Measurements from ENCODE around the gene GRAMD2A.
A peak's percentile ranks its signal among the peaks of the same experiment; 100 is the strongest.

GRAMD2A gene

GRCh38 chr15:72197460-72198355 lies at the start of gene GRAMD2A:
TSS of gene GRAMD2A (minus strand) at chr15:72197787.
- FAIRE-seq: no peak
- peak; percentile 62 for DNase-seq (ENCODE audit: extremely low spot score, insufficient read length, low read depth)

- no peak for DNase-seq (ENCODE audit: extremely low spot score, insufficient read length, low read depth)
- FAIRE-seq: no peak
These were observed 45.3 kb upstream of the GRAMD2A start for GRCh38 chr15:72242775-72243370.

- no peak for DNase-seq (ENCODE audit: extremely low spot score, insufficient read length, low read depth)
- FAIRE-seq: no peak
These were observed 42.1 kb upstream of the GRAMD2A start for GRCh38 chr15:72239652-72240051.

- DNase-seq (ENCODE audit: extremely low spot score, insufficient read length, low read depth): no peak
- FAIRE-seq: no peak
These were observed 41.0 kb upstream of the GRAMD2A start for GRCh38 chr15:72238586-72238985.

- no peak for DNase-seq (ENCODE audit: extremely low spot score, insufficient read length, low read depth)
These were observed 40.3 kb upstream of the GRAMD2A start for GRCh38 chr15:72237853-72238224.

GRCh38 chr15:72237029-72237852 lies 39.7 kb upstream of the GRAMD2A start:
- no peak for DNase-seq (ENCODE audit: extremely low spot score, insufficient read length, low read depth)

More at GRCh38 chr15:72237853-72238224, 40.3 kb upstream of the GRAMD2A start:
- no peak for FAIRE-seq

GRCh38 chr15:72236381-72237003 lies 38.9 kb upstream of the GRAMD2A start:
- FAIRE-seq (no peak), DNase-seq (ENCODE audit: extremely low spot score, insufficient read length, low read depth) (no peak)

More at GRCh38 chr15:72237029-72237852, 39.7 kb upstream of the GRAMD2A start:
- peak; percentile 80 for FAIRE-seq

GRCh38 chr15:72235298-72235697 lies 37.7 kb upstream of the GRAMD2A start:
- FAIRE-seq (no peak), DNase-seq (ENCODE audit: extremely low spot score, insufficient read length, low read depth) (no peak)

GRCh38 chr15:72233769-72234168 lies 36.2 kb upstream of the GRAMD2A start:
- DNase-seq (ENCODE audit: extremely low spot score, insufficient read length, low read depth) (no peak), FAIRE-seq (no peak)

GRCh38 chr15:72231833-72232478 lies 34.4 kb upstream of the GRAMD2A start:
- DNase-seq (ENCODE audit: extremely low spot score, insufficient read length, low read depth): no peak
- FAIRE-seq: peak; percentile 59

GRCh38 chr15:72231066-72231832 lies 33.7 kb upstream of the GRAMD2A start, which contains the start of gene PKM:
TSS of gene PKM (minus strand) at chr15:72231190. CDS start at chr15:72219097, 12,093 bp downstream.
- DNase-seq (ENCODE audit: extremely low spot score, insufficient read length, low read depth) (peak; percentile 74), FAIRE-seq (peak; percentile 84)

- peak; percentile 64 for FAIRE-seq
- no peak for DNase-seq (ENCODE audit: extremely low spot score, insufficient read length, low read depth)
These were observed 32.8 kb upstream of the GRAMD2A start for GRCh38 chr15:72230197-72231065.

GRCh38 chr15:72229947-72230196 lies 32.3 kb upstream of the GRAMD2A start:
- DNase-seq (ENCODE audit: extremely low spot score, insufficient read length, low read depth): no peak
- FAIRE-seq: no peak

GRCh38 chr15:72229076-72229946 lies 31.7 kb upstream of the GRAMD2A start:
- no peak for FAIRE-seq

GRCh38 chr15:72227720-72228119 lies 30.1 kb upstream of the GRAMD2A start:
- FAIRE-seq (no peak), DNase-seq (ENCODE audit: extremely low spot score, insufficient read length, low read depth) (no peak)

More at GRCh38 chr15:72229076-72229946, 31.7 kb upstream of the GRAMD2A start:
- no peak for DNase-seq (ENCODE audit: extremely low spot score, insufficient read length, low read depth)

GRCh38 chr15:72227192-72227586 lies 29.6 kb upstream of the GRAMD2A start:
- FAIRE-seq: no peak
- DNase-seq (ENCODE audit: extremely low spot score, insufficient read length, low read depth): no peak

GRCh38 chr15:72223278-72223677 lies 25.7 kb upstream of the GRAMD2A start:
- DNase-seq (ENCODE audit: extremely low spot score, insufficient read length, low read depth) (no peak), FAIRE-seq (no peak)

Measured in GM18507 (cell line).